Spleen (tissue), 7 donors: Measurements from ENCODE around the gene SMIM29.

Experiments used
- POLR2A ChIP-seq, 3 donors: fragments of 450-650 bp; IDR thresholded peaks; one replicate each; pipeline ENCODE4 v1.5.1; 2017; ENCODE audit warnings: antibody characterized with exemption in 3 of 3, mild to moderate bottlenecking in 1 of 3
- POLR2AphosphoS5 ChIP-seq, 3 donors: sonication (generic); formaldehyde crosslinking; IDR thresholded peaks; one replicate each; pipeline ENCODE4 v1.5.1; 2017; ENCODE audit warnings: antibody characterized with exemption in 3 of 3
- TF ChIP-seq, protein P1 (sequence below), 11 experiments: fragments of 200-600 bp in 7 of 11; fragments of 450-650 bp in 4 of 11; sonication (generic) in 4 of 11; IDR thresholded peaks in 8 of 11; conservative IDR thresholded peaks in 3 of 11; 1 replicate in 7 of 11; 2 replicates in 4 of 11; pipeline versions ENCODE4 v1.4.0 to v1.8.0; 2016 to 2021; ENCODE audit warnings: antibody characterized with exemption in 11 of 11, inconsistent platforms in 4 of 11, mild to moderate bottlenecking in 1 of 11
- donor health status: DM: no; HTN: no; CAD: no; lungs with moderate emphysema.
- donor health status: DM: no; HTN: no; CAD: no.
- donor health status: DM: no; HTN: no; CAD: no.

DNA sequence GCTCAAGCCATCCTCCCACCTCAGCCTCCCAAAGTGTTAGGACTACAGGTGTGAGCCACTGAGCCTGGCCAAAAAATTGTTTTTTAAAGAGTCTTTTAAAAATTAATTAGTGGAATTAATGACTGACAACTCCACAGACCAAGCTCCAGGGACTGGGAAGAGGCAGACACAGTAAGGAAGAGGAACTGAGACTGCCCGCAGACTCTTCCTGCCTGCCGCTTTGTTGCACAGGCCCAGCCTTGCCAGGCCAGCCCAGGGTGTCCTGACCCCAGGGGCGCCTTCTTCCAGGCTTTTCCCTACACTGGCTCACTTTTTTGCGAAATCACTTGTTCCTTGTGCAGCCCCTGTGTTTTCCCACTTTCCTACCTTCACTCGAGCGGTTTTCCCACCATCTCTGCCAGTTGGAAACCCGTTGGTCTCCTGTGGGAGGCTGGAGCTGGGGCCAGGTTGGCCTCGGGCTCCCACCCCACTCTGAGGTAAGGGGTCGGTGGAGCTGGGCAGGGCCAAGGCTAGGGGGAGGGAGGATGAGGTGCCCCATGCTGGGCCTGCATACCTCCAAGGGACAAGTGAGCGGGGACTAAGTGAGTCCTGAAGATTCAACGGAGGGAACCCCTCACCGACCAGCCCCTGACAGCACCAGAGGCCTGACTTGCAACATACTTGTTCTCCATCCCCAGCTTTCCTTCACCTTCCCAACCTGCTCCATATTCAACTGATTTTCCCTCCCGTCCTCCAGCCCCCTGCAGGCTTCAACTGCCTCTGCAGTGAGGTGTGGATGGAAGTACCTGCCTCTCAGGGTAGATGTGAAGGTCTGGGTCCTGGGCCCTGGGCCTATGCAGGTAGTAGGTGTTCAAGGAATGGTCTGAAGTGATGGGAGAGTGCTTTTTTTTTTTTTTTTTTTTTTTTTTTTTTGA is 23.5 kb upstream of the SMIM29 start:
- TF ChIP-seq, protein P1, sequence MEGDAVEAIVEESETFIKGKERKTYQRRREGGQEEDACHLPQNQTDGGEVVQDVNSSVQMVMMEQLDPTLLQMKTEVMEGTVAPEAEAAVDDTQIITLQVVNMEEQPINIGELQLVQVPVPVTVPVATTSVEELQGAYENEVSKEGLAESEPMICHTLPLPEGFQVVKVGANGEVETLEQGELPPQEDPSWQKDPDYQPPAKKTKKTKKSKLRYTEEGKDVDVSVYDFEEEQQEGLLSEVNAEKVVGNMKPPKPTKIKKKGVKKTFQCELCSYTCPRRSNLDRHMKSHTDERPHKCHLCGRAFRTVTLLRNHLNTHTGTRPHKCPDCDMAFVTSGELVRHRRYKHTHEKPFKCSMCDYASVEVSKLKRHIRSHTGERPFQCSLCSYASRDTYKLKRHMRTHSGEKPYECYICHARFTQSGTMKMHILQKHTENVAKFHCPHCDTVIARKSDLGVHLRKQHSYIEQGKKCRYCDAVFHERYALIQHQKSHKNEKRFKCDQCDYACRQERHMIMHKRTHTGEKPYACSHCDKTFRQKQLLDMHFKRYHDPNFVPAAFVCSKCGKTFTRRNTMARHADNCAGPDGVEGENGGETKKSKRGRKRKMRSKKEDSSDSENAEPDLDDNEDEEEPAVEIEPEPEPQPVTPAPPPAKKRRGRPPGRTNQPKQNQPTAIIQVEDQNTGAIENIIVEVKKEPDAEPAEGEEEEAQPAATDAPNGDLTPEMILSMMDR (IDR thresholded peaks at IDR 0.05 in 8 of 11, conservative IDR thresholded peaks at IDR 0.05 in 3 of 11), result no peak
- TF ChIP-seq POLR2A (IDR thresholded peaks at IDR 0.05) (no peak), POLR2AphosphoS5 (IDR thresholded peaks at IDR 0.05) (peak in 1 of 3 donors; percentile 28)
